HFF-Myc (cell line): Measurements from ENCODE around the gene MPND.

Experiments used
- DNase-seq: peaks from one replicate; pipeline ENCODE4 v3.0.0-alpha.2; 2011; ENCODE audit warnings: low read depth; ENCODE audit errors: extremely low read depth
- H3K4me3 ChIP-seq: replicated peaks from 2 replicates; pipeline ENCODE4 v1.5.1; 2011; ENCODE audit warnings: low read depth, mild to moderate bottlenecking, control low read depth, low read length
- CTCF ChIP-seq: IDR thresholded peaks from 2 replicates; pipeline ENCODE4 v1.5.1; 2012; ENCODE audit warnings: mild to moderate bottlenecking, low read depth, low read length, control low read depth; ENCODE audit errors: missing control alignments

Gene MPND

DNA sequence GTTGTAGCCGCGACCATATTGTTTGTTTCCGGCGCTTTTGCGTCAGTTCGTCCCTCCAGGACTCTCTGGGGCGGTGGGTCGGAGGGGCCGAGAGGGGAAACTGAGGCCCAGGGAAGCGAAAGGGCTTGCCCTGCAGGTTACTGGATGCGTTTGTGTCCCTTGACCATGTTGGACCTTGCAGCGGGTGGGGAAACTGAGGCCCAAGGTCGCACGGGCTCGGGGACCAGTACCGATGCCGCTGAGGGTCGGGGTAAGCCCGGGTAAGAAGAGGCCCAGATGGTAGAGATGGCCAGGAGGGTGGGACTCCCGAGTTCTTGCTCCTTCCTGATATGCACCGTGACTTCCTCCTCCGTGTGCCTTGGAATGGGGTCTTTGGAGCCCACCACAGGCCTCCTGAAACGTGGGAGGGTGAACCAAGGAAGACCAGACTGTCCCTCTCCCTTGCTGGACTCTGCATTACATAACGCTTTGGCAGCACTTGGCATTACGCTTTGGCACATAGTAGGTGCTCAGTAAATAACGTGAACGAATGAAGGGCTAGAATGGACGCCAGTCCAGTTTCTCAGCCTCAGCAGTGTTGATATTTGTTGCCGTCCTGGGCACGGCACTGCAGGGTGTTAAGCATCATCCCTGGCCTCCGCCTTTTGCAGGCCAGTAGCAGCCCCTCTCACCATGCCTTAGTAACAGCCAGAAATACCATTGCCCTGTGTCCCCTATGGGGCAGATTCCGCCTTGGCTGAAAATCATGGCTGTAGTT is 59.8 kb downstream of the MPND start:
- TF ChIP-seq CTCF: no peak

DNA sequence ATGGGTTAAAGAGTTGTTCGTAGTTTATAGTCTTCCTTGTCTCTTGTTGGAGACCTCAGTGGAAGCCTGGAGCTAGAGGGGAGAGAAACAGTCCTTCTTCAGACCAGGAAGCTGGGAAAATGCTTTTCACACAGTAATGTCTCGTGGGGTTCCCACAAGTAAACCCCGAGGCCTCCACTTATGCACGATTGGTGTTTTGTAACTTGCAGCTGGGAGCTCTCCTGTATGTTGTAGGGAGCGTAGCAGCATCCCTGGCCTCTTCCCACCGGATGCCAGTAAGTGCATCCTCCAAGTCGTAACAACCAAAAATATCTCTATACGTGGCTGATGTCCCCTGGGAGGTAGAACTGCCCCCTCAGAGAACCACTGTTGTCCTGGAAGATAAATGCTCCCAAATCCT is 62.6 kb downstream of the MPND start:
- no peak for DNase-seq
- no peak for TF ChIP-seq CTCF
- H3K4me3 ChIP-seq: no peak overlapping the region

More for the DNA sequence above, 59.8 kb downstream of the MPND start:
- H3K4me3 ChIP-seq: peak overlapping the region; percentile 95
- DNase-seq: no peak

GRCh38 chr19:4406626-4407025 is 63.3 kb downstream of the MPND start:
- DNase-seq: no peak
- TF ChIP-seq CTCF: no peak
- H3K4me3 ChIP-seq: no peak overlapping the region

GRCh38 chr19:4409123-4409933 is 66.0 kb downstream of the MPND start:
- no peak for DNase-seq
- TF ChIP-seq CTCF: no peak
- H3K4me3 ChIP-seq: no peak overlapping the region
